ENCODE results near the gene POLN. TPM values are rescaled to one million over a fixed set of nuclear protein-coding genes. Genes with fewer than 3 reads are reported as not detected.

Gene POLN
- 1 to 10 TPM; 3.3 to 4.0 TPM for total RNA-seq

GRCh38 chr4:2241410-2242353, at the start of gene POLN, which contains the start of gene HAUS3:
Gene POLN, minus strand, starts transcription at chr4:2242121. Its CDS starts 12,890 bp downstream, at chr4:2229231.
Gene HAUS3, minus strand, starts transcription at chr4:2242121. Its CDS starts 1,175 bp downstream, at chr4:2240946.
- Mint-ChIP-seq H3K27ac (peak within 1 kb of the TSS; percentile 92), H3K36me3 (ENCODE audit: low read depth) (peaks cover 40% of the 10 kb centered on the region), H3K9me3 (no peaks in the 10 kb centered on the region), H3K27me3 (no peaks in the 10 kb centered on the region), H3K4me3 (peak within 1 kb of the TSS; percentile 95), H3K4me1 (peaks cover 59% of the 10 kb centered on the region)
- DNase-seq: peak; percentile 100
- ChIA-PET POLR2A (interaction anchor here (0.5 to 5.5 kb wide), 31 partner anchors 9 to 1311 kb away, joined by 3 to 60 read pairs (median 4); partner anchors contain the start of genes CFAP99, FAM193A, MXD4 and NELFA), CTCF (interaction anchor here (0.6 to 2.5 kb wide), 14 partner anchors 9 to 227 kb away, joined by 3 to 15 read pairs (median 5); partner anchors contain the start of genes CFAP99, MXD4, RNF4 and ZFYVE28)

GRCh38 chr4:2290974-2291704, 49.2 kb upstream of the POLN start:
- POLR2A ChIA-PET: interaction anchor here (0.6 to 2.0 kb wide), 8 partner anchors 9 to 179 kb away, joined by 3 to 16 read pairs (median 4); partner anchors contain the start of genes CFAP99, HAUS3, POLN and RNF4
- H3K9me3 Mint-ChIP-seq: no peaks in the 10 kb centered on the region
- no peak overlapping the region for H3K4me3 Mint-ChIP-seq
- H3K4me1 Mint-ChIP-seq: peaks cover 25% of the 10 kb centered on the region
- peak overlapping the region; percentile 7 for H3K27ac Mint-ChIP-seq
- CTCF ChIA-PET: interaction anchor here (0.7 to 1.6 kb wide), 3 partner anchors 9 to 128 kb away, joined by 3 to 7 read pairs (median 3); partner anchors contain the start of genes CFAP99, MXD4 and ZFYVE28
- peak; percentile 77 for DNase-seq
- H3K36me3 Mint-ChIP-seq (ENCODE audit: low read depth): peaks cover 4% of the 10 kb centered on the region
- H3K27me3 Mint-ChIP-seq: no peaks in the 10 kb centered on the region

GRCh38 chr4:2290488-2290887, 48.6 kb upstream of the POLN start:
- Mint-ChIP-seq H3K4me1 (peaks cover 24% of the 10 kb centered on the region), H3K27ac (peak overlapping the region; percentile 7), H3K27me3 (no peaks in the 10 kb centered on the region), H3K9me3 (no peaks in the 10 kb centered on the region), H3K4me3 (no peak overlapping the region), H3K36me3 (ENCODE audit: low read depth) (peaks cover under 1% of the 10 kb centered on the region)
- CTCF ChIA-PET: interaction anchor here (0.7 to 1.6 kb wide), 3 partner anchors 9 to 128 kb away, joined by 3 to 7 read pairs (median 3); partner anchors contain the start of genes CFAP99, MXD4 and ZFYVE28
- POLR2A ChIA-PET: interaction anchor here (0.6 to 2.0 kb wide), 7 partner anchors 8 to 180 kb away, joined by 3 to 16 read pairs (median 4); partner anchors contain the start of genes CFAP99, HAUS3, POLN and ZFYVE28
- DNase-seq: no peak

GRCh38 chr4:2289955-2290333, 48.0 kb upstream of the POLN start:
- Mint-ChIP-seq H3K4me3 (no peak overlapping the region), H3K27me3 (no peaks in the 10 kb centered on the region), H3K4me1 (peaks cover 23% of the 10 kb centered on the region), H3K36me3 (ENCODE audit: low read depth) (no peaks in the 10 kb centered on the region), H3K27ac (no peak overlapping the region), H3K9me3 (no peaks in the 10 kb centered on the region)
- no peak for DNase-seq
- ChIA-PET CTCF (interaction anchor here (1.0 kb wide), 1 partner anchor 28 kb away, joined by 3 read pairs; the partner anchor contains the start of gene MXD4), POLR2A (interaction anchor here (0.8 to 2.0 kb wide), 5 partner anchors 8 to 129 kb away, joined by 3 to 16 read pairs (median 5); partner anchors contain the start of genes CFAP99, HAUS3, POLN and ZFYVE28)

- ChIA-PET POLR2A (interaction anchor here (1.0 to 1.6 kb wide), 2 partner anchors 13 to 47 kb away, joined by 3 to 5 read pairs; partner anchors contain the start of genes HAUS3 and POLN), CTCF (no interaction called here)
- DNase-seq: no peak
- Mint-ChIP-seq H3K9me3 (no peaks in the 10 kb centered on the region), H3K36me3 (ENCODE audit: low read depth) (no peaks in the 10 kb centered on the region), H3K4me3 (no peak overlapping the region), H3K27ac (no peak overlapping the region), H3K27me3 (no peaks in the 10 kb centered on the region), H3K4me1 (peaks cover 22% of the 10 kb centered on the region)
Observed at GRCh38 chr4:2289311-2289954, 47.5 kb upstream of the POLN start.

GRCh38 chr4:2288051-2288541, 46.2 kb upstream of the POLN start:
- DNase-seq: no peak
- H3K27me3 Mint-ChIP-seq: no peaks in the 10 kb centered on the region
- ChIA-PET POLR2A (interaction anchor here (1.0 to 1.4 kb wide), 2 partner anchors 14 to 26 kb away, joined by 3 to 6 read pairs; partner anchors contain the start of gene MXD4), CTCF (no interaction called here)
- no peaks in the 10 kb centered on the region for H3K36me3 Mint-ChIP-seq (ENCODE audit: low read depth)
- no peaks in the 10 kb centered on the region for H3K9me3 Mint-ChIP-seq
- no peak overlapping the region for H3K27ac Mint-ChIP-seq
- H3K4me1 Mint-ChIP-seq: peaks cover 25% of the 10 kb centered on the region
- no peak overlapping the region for H3K4me3 Mint-ChIP-seq

GRCh38 chr4:2287594-2287915, 45.6 kb upstream of the POLN start:
- ChIA-PET CTCF (no interaction called here), POLR2A (interaction anchor here (1.4 kb wide), 1 partner anchor 25 kb away, joined by 6 read pairs; the partner anchor contains the start of gene MXD4)
- Mint-ChIP-seq H3K4me3 (no peak overlapping the region), H3K36me3 (ENCODE audit: low read depth) (no peaks in the 10 kb centered on the region), H3K4me1 (peaks cover 28% of the 10 kb centered on the region), H3K27ac (no peak overlapping the region), H3K9me3 (no peaks in the 10 kb centered on the region), H3K27me3 (no peaks in the 10 kb centered on the region)
- no peak for DNase-seq

GRCh38 chr4:2286904-2287593, 45.1 kb upstream of the POLN start:
- Mint-ChIP-seq H3K4me3 (no peak overlapping the region), H3K9me3 (no peaks in the 10 kb centered on the region), H3K27ac (no peak overlapping the region), H3K4me1 (peaks cover 32% of the 10 kb centered on the region), H3K36me3 (ENCODE audit: low read depth) (no peaks in the 10 kb centered on the region), H3K27me3 (no peaks in the 10 kb centered on the region)
- ChIA-PET POLR2A (interaction anchor here (1.4 kb wide), 1 partner anchor 25 kb away, joined by 6 read pairs; the partner anchor contains the start of gene MXD4), CTCF (no interaction called here)
- no peak for DNase-seq

GRCh38 chr4:2285613-2286381, 43.9 kb upstream of the POLN start:
- Mint-ChIP-seq H3K27me3 (no peaks in the 10 kb centered on the region), H3K9me3 (no peaks in the 10 kb centered on the region), H3K36me3 (ENCODE audit: low read depth) (no peaks in the 10 kb centered on the region), H3K4me3 (no peak overlapping the region), H3K4me1 (peaks cover 37% of the 10 kb centered on the region), H3K27ac (no peak overlapping the region)
- no peak for DNase-seq
- ChIA-PET CTCF (no interaction called here), POLR2A (no interaction called here)

GRCh38 chr4:2284934-2285612, 43.2 kb upstream of the POLN start:
- Mint-ChIP-seq H3K36me3 (ENCODE audit: low read depth) (no peaks in the 10 kb centered on the region), H3K27me3 (no peaks in the 10 kb centered on the region), H3K9me3 (no peaks in the 10 kb centered on the region), H3K4me1 (peaks cover 36% of the 10 kb centered on the region), H3K4me3 (no peak overlapping the region), H3K27ac (no peak overlapping the region)
- ChIA-PET CTCF (no interaction called here), POLR2A (no interaction called here)
- DNase-seq: no peak

All from activated CD4-positive, alpha-beta memory T cell treated with anti-CD3 and anti-CD28 coated beads, Interleukin-2, amount 10 ng/mL, durations not matched to agents 7 days and 5 days (primary cell).